ENCODE measurements around the gene STAC3.
A peak's percentile ranks its signal among the peaks of the same experiment; 100 is the strongest.

Gene STAC3

GRCh38 chr12:57254506-57255280 lies 3.7 kb upstream of the STAC3 start:
- DNase-seq, result no peak

GRCh38 chr12:57250541-57250940 lies 446 bp downstream of the STAC3 start:
- no peak for DNase-seq

GRCh38 chr12:57248934-57249742 lies 1.8 kb downstream of the STAC3 start:
- DNase-seq, result no peak

DNA sequence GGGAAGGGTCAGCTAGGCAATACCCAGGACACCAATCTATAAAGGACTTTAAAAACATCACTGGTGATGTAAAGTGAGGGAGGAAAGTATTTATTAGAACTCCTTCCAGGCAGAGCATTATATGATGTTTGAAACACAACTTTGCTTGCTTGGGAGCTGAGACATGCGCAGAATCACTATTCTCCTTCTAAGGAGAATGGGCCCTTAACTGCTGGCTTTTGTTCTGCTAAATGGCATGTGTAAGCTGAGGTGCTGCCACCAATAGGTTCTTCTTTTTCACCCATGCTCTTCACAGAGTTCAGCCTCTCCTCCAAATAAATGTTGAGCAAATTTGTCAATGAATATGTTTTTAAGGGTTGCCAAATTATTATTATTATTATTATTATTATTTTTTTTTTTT lies 3.9 kb downstream of the STAC3 start:
- no peak for DNase-seq

- DNase-seq, result no peak
These were observed 6.7 kb downstream of the STAC3 start for GRCh38 chr12:57244312-57244696.

- no peak for DNase-seq
These were observed 7.3 kb downstream of the STAC3 start for GRCh38 chr12:57243521-57244311.

DNA sequence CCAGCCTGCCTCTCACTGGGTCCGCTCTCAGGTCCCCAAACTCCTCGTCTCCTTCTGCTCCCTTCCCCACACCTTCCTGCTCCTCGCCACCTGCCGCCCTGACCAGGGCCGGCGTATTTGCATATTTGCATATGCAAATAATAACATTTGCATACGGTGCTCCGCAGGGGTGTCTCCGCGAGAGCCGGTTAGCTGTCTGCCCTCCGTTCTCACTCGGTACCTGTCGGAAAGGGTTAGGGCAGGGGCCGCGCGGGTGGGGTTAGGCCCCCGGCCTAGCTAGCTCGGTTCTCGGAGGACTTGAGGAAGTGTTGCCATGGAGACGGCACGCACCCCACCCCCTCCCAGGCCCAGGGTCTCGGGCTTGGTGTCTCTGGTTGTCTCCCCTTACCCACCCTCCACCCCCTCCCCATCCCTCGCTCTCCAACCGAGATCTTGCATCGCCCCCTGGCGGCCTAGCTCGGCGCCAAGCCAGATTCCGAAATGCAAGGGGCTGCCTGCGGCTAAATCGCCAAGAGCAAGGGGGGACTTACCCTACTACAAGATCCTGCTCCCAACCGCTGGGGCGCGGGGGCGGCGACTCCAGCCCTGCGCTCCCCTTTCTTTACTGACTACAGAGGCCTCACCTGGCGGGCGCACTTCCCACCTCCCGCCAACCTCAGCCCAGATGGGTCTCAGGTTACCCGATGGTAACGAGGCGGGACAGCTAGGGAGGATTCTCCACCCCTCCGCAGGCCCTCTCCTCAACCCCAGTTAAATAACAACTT lies 8.1 kb downstream of the STAC3 start:
- peak; percentile 30 for DNase-seq

DNA sequence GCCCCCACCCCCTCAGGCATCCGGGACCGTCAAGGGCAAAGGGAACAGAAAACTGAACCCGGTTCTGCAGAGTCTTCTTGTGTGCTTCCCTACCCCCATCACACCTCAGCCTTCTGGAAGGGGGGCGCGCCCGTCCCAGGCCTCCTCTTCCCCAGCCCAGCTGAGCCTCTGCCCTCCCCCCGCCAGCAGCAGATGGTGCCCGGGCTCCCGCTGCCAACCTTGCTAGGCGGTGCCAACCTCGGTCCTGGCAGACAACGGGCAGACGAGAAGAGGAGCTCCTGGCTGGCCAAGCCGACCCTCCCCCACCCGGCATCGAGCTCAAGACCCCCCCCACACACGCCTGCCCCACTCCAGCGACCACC lies 8.7 kb downstream of the STAC3 start:
- peak; percentile 12 for DNase-seq

- no peak for DNase-seq
These were observed 9.3 kb downstream of the STAC3 start for GRCh38 chr12:57241402-57242310.

DNA sequence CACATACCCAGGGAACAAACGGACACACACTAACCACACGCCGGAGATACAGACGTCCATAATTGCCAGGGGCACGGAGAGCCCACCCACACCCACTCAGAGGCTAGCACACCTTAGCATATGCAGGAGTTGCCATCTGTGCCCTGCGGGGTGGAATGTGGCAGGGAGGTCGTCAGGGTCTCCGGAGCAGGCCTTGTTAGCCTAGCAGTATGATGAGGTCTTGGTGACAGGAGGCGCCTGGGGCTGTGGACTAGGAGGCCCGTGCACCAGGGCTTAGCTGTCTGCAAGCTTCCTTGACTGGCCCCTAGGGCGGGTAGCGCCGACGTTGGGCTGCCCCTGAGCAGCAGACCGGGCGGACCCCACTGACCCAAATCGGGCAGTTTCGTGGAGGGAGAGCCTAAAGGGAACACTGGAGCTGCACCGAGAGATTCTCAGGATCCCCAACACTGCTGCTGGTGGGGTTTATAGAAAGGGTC lies 10.0 kb downstream of the STAC3 start:
- DNase-seq, result no peak

GRCh38 chr12:57240066-57240921 lies 10.7 kb downstream of the STAC3 start:
- DNase-seq, result no peak

DNA sequence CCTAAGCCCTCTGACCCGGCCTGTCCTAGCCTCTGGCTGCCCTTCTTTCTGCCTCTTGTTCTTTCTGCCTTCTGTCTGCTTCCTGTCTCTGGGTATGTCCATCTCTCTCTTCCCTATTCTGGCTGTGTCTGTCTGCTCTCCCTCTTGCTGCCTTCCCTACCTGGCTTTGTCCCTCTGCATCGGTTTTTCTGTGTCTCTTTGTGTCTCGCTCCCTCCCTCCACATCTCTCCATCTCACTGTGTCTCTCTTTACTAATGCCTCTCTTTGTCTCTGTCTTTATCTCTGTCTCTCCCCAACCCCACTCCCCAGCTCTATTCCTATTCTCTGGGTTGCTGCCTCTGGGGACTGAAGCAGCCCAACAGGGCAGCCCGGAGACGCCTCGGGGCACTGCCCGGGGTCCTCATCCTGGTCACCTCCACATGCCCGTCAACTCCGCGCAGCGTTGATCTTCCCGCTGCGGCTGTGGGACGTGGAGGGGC lies 11.4 kb downstream of the STAC3 start:
- no peak for DNase-seq

DNA sequence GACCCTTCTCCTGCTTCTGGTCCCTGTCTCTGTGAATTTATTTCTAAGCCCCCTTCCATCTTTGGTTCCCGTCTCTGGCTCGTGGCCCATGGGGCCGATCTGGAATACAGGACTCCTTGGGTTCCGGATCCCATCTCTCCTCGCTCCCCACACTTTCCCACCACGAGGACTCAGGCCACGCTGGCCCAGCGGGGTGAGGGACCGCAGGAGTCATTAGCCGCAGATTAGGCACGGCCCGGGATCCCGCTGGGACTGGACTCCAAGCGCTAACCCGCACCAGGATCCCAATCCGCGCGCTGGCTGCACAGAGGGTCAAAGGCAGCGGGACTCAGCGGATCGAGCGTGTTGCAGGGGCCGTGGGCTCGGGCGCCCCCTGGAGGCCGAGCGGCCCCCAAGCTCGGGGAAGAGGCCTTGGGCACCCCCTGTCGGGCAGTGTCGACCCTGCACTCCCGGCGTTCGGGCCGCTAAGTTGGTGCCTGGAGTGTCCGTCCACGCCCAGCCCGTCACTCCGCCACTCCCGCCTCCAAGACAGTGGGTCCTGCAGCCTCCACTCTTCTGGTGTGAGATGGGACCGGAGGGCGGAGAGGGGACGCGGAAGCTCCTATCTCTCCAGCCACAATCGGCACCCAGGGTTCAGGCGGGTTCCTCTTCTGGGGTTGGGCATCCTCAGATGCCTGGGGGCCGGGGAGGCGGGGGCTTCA lies 12.0 kb downstream of the STAC3 start:
- peak; percentile 40 for DNase-seq

- peak; percentile 24 for DNase-seq
These were observed 12.8 kb downstream of the STAC3 start for GRCh38 chr12:57237932-57238853.

GRCh38 chr12:57237596-57237931 lies 13.4 kb downstream of the STAC3 start:
- peak; percentile 35 for DNase-seq

DNA sequence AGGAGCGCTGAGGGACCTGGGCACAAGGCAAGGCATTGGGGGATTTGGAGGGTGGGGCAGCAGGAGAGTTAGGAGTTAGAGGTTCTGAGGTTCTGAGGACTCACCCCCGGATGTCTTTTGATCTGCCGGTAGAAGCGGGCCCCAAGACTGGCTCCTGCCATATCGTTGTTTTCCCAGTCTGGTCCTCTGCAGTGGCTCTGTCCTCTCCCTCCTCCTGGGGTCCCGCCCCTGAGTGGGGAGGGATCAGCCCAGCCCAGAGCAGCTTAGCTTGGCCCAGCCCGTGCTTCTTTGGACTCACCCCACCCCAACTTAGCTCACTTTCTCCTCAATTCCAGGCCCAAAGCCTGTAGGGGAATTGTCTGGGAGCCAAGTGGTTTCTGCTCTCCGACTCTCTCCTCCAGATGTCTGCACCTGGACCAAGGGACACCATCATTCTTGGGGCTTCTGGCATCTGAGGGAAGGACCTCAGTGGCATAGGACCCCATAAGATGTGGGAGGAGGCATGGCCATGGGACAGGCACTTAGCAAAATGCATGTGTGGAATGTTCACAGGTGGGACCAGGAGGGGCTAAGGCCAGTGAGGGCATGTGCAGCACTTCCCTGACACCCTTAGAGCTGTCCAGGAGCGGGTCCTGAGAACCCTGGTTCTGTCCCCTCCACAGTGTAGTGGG lies 13.9 kb downstream of the STAC3 start:
- DNase-seq, result no peak

GRCh38 chr12:57236201-57236924 lies 14.6 kb downstream of the STAC3 start:
- DNase-seq, result no peak

Data from DMS79 (cell line).